ENCODE data around the gene FAM110C. TPM values are rescaled to one million over a fixed set of nuclear protein-coding genes. Genes with fewer than 3 reads are reported as not detected.

Gene FAM110C
- not detected in 2 replicates for total RNA-seq

GRCh38 chr2:46471-47345, at the start of gene FAM110C:
Gene FAM110C, minus strand, starts transcription at chr2:46505. Its CDS starts 120 bp downstream, at chr2:46385.

Other genes with a start within 250 kb of the FAM110C start
- gene SH3YL1, start 217.5 kb upstream of the FAM110C start, total RNA-seq, result 32.5 and 36.7 TPM in 2 replicates
- gene ACP1, start 218.4 kb upstream of the FAM110C start, total RNA-seq, result 60.8 and 73.5 TPM in 2 replicates
- gene ALKAL2, start 241.6 kb upstream of the FAM110C start, total RNA-seq, result not detected in 2 replicates